Measurements from ENCODE around the gene TMEM87B.
"Not testable (repeated sequence)": the region's sequence is repeated elsewhere in the genome, so short reads cannot be mapped to it uniquely, and the experiment has no call there.

GRCh38 chr2:112139033-112139614, 84.1 kb downstream of the TMEM87B start:
- not testable (repeated sequence) for TF ChIP-seq CTCF (IDR thresholded peaks at IDR 0.05; ENCODE audit: low read length); EZH2 (optimal IDR thresholded peaks at IDR 0.05; ENCODE audit: low read depth, low read length); EZH2phosphoT487 (IDR thresholded peaks at IDR 0.05; ENCODE audit: low read length)

Measured in MM.1S (cell line).